ENCODE measurements around the gene TUBGCP2. TPM values are rescaled to one million over a fixed set of nuclear protein-coding genes. Genes with fewer than 3 reads are reported as not detected.

Gene TUBGCP2
- total RNA-seq, 1 experiment from 2014 or later: 21.4 TPM

GRCh38 chr10:133273534-133274143 is 35.0 kb downstream of the TUBGCP2 start:
- no peak for DNase-seq
- H3K9ac ChIP-seq (ENCODE audit: low read length): no peak overlapping the region
- H3K4me2 ChIP-seq (ENCODE audit: low read depth, low read length, poor library complexity, severe bottlenecking): no peak overlapping the region
- H3K4me3 ChIP-seq (ENCODE audit: low read length): no peak overlapping the region
- H3K27ac ChIP-seq (ENCODE audit: low read length): no peak overlapping the region
- no peaks in the 10 kb centered on the region for H3K79me2 ChIP-seq (ENCODE audit: low read length)
- H3K4me1 ChIP-seq (ENCODE audit: low read length): peaks cover 16% of the 10 kb centered on the region
- no peak overlapping the region for H2AFZ ChIP-seq (ENCODE audit: low read length)
- H4K20me1 ChIP-seq (ENCODE audit: insufficient read depth, low read depth, low read length): peaks cover 21% of the 10 kb centered on the region; the same call in 1 of the 2 replicates
- H3K27me3 ChIP-seq (ENCODE audit: low read length): no peaks in the 10 kb centered on the region
- no peaks in the 10 kb centered on the region for H3K9me3 ChIP-seq (ENCODE audit: low read length)
- H3K9me2 ChIP-seq (replicated peaks; ENCODE audit: insufficient read depth, low read length): no peaks in the 10 kb centered on the region
- H3K36me3 ChIP-seq (ENCODE audit: insufficient read depth, low read length): no peaks in the 10 kb centered on the region

- no peak for DNase-seq
- no peaks in the 10 kb centered on the region for H3K9me2 ChIP-seq (replicated peaks; ENCODE audit: insufficient read depth, low read length)
- no peak overlapping the region for H3K4me2 ChIP-seq (ENCODE audit: low read depth, low read length, poor library complexity, severe bottlenecking)
- H3K27me3 ChIP-seq (ENCODE audit: low read length): no peaks in the 10 kb centered on the region
- no peak overlapping the region for H3K9ac ChIP-seq (ENCODE audit: low read length)
- no peaks in the 10 kb centered on the region for H3K9me3 ChIP-seq (ENCODE audit: low read length)
- H3K4me3 ChIP-seq (ENCODE audit: low read length): no peak overlapping the region
- H2AFZ ChIP-seq (ENCODE audit: low read length): no peak overlapping the region
- peaks cover 16% of the 10 kb centered on the region; the same call in 1 of the 2 replicates for H4K20me1 ChIP-seq (ENCODE audit: insufficient read depth, low read depth, low read length)
- H3K4me1 ChIP-seq (ENCODE audit: low read length): peaks cover 16% of the 10 kb centered on the region
- no peak overlapping the region for H3K27ac ChIP-seq (ENCODE audit: low read length)
- H3K79me2 ChIP-seq (ENCODE audit: low read length): no peaks in the 10 kb centered on the region
- no peaks in the 10 kb centered on the region for H3K36me3 ChIP-seq (ENCODE audit: insufficient read depth, low read length)
Measured at GRCh38 chr10:133272964-133273420, 35.7 kb downstream of the TUBGCP2 start.

- Histone ChIP-seq H3K79me2 (ENCODE audit: low read length) (no peaks in the 10 kb centered on the region), H3K4me1 (ENCODE audit: low read length) (peaks cover 16% of the 10 kb centered on the region), H3K27me3 (ENCODE audit: low read length) (no peaks in the 10 kb centered on the region), H3K27ac (ENCODE audit: low read length) (no peak overlapping the region), H3K9me2 (replicated peaks; ENCODE audit: insufficient read depth, low read length) (no peaks in the 10 kb centered on the region), H4K20me1 (ENCODE audit: insufficient read depth, low read depth, low read length) (peaks cover 16% of the 10 kb centered on the region; the same call in 1 of the 2 replicates), H3K9me3 (ENCODE audit: low read length) (no peaks in the 10 kb centered on the region), H3K36me3 (ENCODE audit: insufficient read depth, low read length) (no peaks in the 10 kb centered on the region), H3K9ac (ENCODE audit: low read length) (no peak overlapping the region), H3K4me2 (ENCODE audit: low read depth, low read length, poor library complexity, severe bottlenecking) (no peak overlapping the region), H2AFZ (ENCODE audit: low read length) (no peak overlapping the region), H3K4me3 (ENCODE audit: low read length) (no peak overlapping the region)
- DNase-seq: no peak
Measured at GRCh38 chr10:133272301-133272963, 36.2 kb downstream of the TUBGCP2 start.

GRCh38 chr10:133271521-133272300 is 37.0 kb downstream of the TUBGCP2 start:
- Histone ChIP-seq H3K4me1 (ENCODE audit: low read length) (peaks cover 13% of the 10 kb centered on the region), H3K4me3 (ENCODE audit: low read length) (no peak overlapping the region), H3K9me2 (replicated peaks; ENCODE audit: insufficient read depth, low read length) (no peaks in the 10 kb centered on the region), H2AFZ (ENCODE audit: low read length) (no peak overlapping the region), H3K27ac (ENCODE audit: low read length) (no peak overlapping the region), H3K9me3 (ENCODE audit: low read length) (no peaks in the 10 kb centered on the region), H4K20me1 (ENCODE audit: insufficient read depth, low read depth, low read length) (peaks cover 16% of the 10 kb centered on the region; the same call in 1 of the 2 replicates), H3K36me3 (ENCODE audit: insufficient read depth, low read length) (no peaks in the 10 kb centered on the region), H3K4me2 (ENCODE audit: low read depth, low read length, poor library complexity, severe bottlenecking) (no peak overlapping the region), H3K9ac (ENCODE audit: low read length) (no peak overlapping the region), H3K79me2 (ENCODE audit: low read length) (no peaks in the 10 kb centered on the region), H3K27me3 (ENCODE audit: low read length) (no peaks in the 10 kb centered on the region)
- no peak for DNase-seq

- Histone ChIP-seq H3K79me2 (ENCODE audit: low read length) (no peaks in the 10 kb centered on the region), H3K9ac (ENCODE audit: low read length) (no peak overlapping the region), H3K9me3 (ENCODE audit: low read length) (no peaks in the 10 kb centered on the region), H3K27ac (ENCODE audit: low read length) (no peak overlapping the region), H3K4me1 (ENCODE audit: low read length) (peaks cover 4% of the 10 kb centered on the region), H3K4me2 (ENCODE audit: low read depth, low read length, poor library complexity, severe bottlenecking) (no peak overlapping the region), H3K9me2 (replicated peaks; ENCODE audit: insufficient read depth, low read length) (no peaks in the 10 kb centered on the region), H4K20me1 (ENCODE audit: insufficient read depth, low read depth, low read length) (peaks cover 9% of the 10 kb centered on the region; the same call in 1 of the 2 replicates), H3K4me3 (ENCODE audit: low read length) (no peak overlapping the region), H2AFZ (ENCODE audit: low read length) (no peak overlapping the region), H3K36me3 (ENCODE audit: insufficient read depth, low read length) (no peaks in the 10 kb centered on the region), H3K27me3 (ENCODE audit: low read length) (no peaks in the 10 kb centered on the region)
- DNase-seq: no peak
Measured at GRCh38 chr10:133270773-133271297, 37.8 kb downstream of the TUBGCP2 start.

DNA sequence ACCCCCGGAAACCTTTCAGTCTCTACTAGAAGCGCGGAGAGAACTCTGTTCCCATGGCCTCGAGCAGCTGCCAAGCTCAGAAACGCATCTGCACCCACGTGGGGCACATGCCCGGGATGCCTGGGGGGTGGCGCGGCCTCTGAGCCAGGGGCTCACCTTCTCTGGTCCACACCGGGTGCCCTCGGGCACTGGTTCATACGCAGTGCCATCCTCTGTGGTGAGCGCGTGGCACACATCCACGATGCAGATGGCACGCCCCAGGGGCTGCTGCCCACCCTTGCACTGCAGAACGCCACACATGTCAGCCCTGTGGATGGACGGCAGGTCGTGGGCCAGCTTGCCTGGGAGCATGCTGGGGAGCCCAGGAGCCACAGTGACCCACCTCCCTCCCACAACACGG is 38.5 kb downstream of the TUBGCP2 start:
- no peaks in the 10 kb centered on the region for H3K9me2 ChIP-seq (replicated peaks; ENCODE audit: insufficient read depth, low read length)
- no peak overlapping the region for H3K9ac ChIP-seq (ENCODE audit: low read length)
- no peaks in the 10 kb centered on the region for H3K79me2 ChIP-seq (ENCODE audit: low read length)
- 0 out of 2 replicates have a peak, but pooled peaks cover 4% of the 10 kb centered on the region for H4K20me1 ChIP-seq (ENCODE audit: insufficient read depth, low read depth, low read length)
- no peak overlapping the region for H2AFZ ChIP-seq (ENCODE audit: low read length)
- H3K27me3 ChIP-seq (ENCODE audit: low read length): no peaks in the 10 kb centered on the region
- no peaks in the 10 kb centered on the region for H3K9me3 ChIP-seq (ENCODE audit: low read length)
- H3K4me1 ChIP-seq (ENCODE audit: low read length): peaks cover 3% of the 10 kb centered on the region
- DNase-seq: no peak
- H3K36me3 ChIP-seq (ENCODE audit: insufficient read depth, low read length): no peaks in the 10 kb centered on the region
- H3K27ac ChIP-seq (ENCODE audit: low read length): no peak overlapping the region
- H3K4me3 ChIP-seq (ENCODE audit: low read length): no peak overlapping the region
- H3K4me2 ChIP-seq (ENCODE audit: low read depth, low read length, poor library complexity, severe bottlenecking): no peak overlapping the region

- Histone ChIP-seq H3K36me3 (ENCODE audit: insufficient read depth, low read length) (no peaks in the 10 kb centered on the region), H3K4me1 (ENCODE audit: low read length) (no peaks in the 10 kb centered on the region), H3K27me3 (ENCODE audit: low read length) (no peaks in the 10 kb centered on the region), H2AFZ (ENCODE audit: low read length) (no peak overlapping the region), H3K79me2 (ENCODE audit: low read length) (no peaks in the 10 kb centered on the region), H4K20me1 (ENCODE audit: insufficient read depth, low read depth, low read length) (no peaks in the 10 kb centered on the region), H3K9ac (ENCODE audit: low read length) (no peak overlapping the region), H3K4me3 (ENCODE audit: low read length) (no peak overlapping the region), H3K9me3 (ENCODE audit: low read length) (no peaks in the 10 kb centered on the region), H3K4me2 (ENCODE audit: low read depth, low read length, poor library complexity, severe bottlenecking) (no peak overlapping the region), H3K9me2 (replicated peaks; ENCODE audit: insufficient read depth, low read length) (no peaks in the 10 kb centered on the region), H3K27ac (ENCODE audit: low read length) (no peak overlapping the region)
- no peak for DNase-seq
Measured at GRCh38 chr10:133269367-133269766, 39.3 kb downstream of the TUBGCP2 start.

- H3K79me2 ChIP-seq (ENCODE audit: low read length): no peaks in the 10 kb centered on the region
- no peak overlapping the region for H2AFZ ChIP-seq (ENCODE audit: low read length)
- no peak overlapping the region for H3K4me3 ChIP-seq (ENCODE audit: low read length)
- no peak overlapping the region for H3K4me2 ChIP-seq (ENCODE audit: low read depth, low read length, poor library complexity, severe bottlenecking)
- H3K36me3 ChIP-seq (ENCODE audit: insufficient read depth, low read length): no peaks in the 10 kb centered on the region
- H3K9ac ChIP-seq (ENCODE audit: low read length): no peak overlapping the region
- H3K27ac ChIP-seq (ENCODE audit: low read length): no peak overlapping the region
- no peaks in the 10 kb centered on the region for H3K27me3 ChIP-seq (ENCODE audit: low read length)
- no peaks in the 10 kb centered on the region for H3K4me1 ChIP-seq (ENCODE audit: low read length)
- no peak for DNase-seq
- H3K9me3 ChIP-seq (ENCODE audit: low read length): no peaks in the 10 kb centered on the region
- no peaks in the 10 kb centered on the region for H4K20me1 ChIP-seq (ENCODE audit: insufficient read depth, low read depth, low read length)
- no peaks in the 10 kb centered on the region for H3K9me2 ChIP-seq (replicated peaks; ENCODE audit: insufficient read depth, low read length)
Measured at GRCh38 chr10:133268532-133268931, 40.1 kb downstream of the TUBGCP2 start.
